CD4-positive, CD25-positive, alpha-beta regulatory T cell (primary cell): ENCODE results near the gene IRF4. TPM values are rescaled to one million over a fixed set of nuclear protein-coding genes. Genes with fewer than 3 reads are reported as not detected.

Experiments
- ATAC-seq, 2 donors: fragments of 150-1000 bp; cut with Tn5 transposase; one replicate each; pipeline ENCODE4 v1.10.0; 2021; ENCODE audit warnings: low read depth in 2 of 2, moderate number of reproducible peaks in 2 of 2, moderate library complexity in 1 of 2
- DNase-seq, 3 donors: peaks; one replicate each; pipeline versions ENCODE4 v3.0.0 to v3.0.0-alpha.2; 2012 to 2022; ENCODE audit warnings: mixed read lengths in 1 of 3
- H3K27ac ChIP-seq: one replicate; pipeline ENCODE4 v1.7.0; 2013; ENCODE audit warnings: mild to moderate bottlenecking, low read length; ENCODE audit not compliant: insufficient read depth, poor library complexity, severe bottlenecking
- H3K27me3 ChIP-seq: one replicate; pipeline ENCODE4 v1.7.0; 2013; ENCODE audit warnings: low read length; ENCODE audit not compliant: control insufficient read depth, insufficient read depth
- H3K36me3 ChIP-seq: one replicate; pipeline ENCODE4 v1.7.0; 2013; ENCODE audit warnings: mild to moderate bottlenecking, low read length, moderate library complexity; ENCODE audit not compliant: control insufficient read depth, insufficient read depth
- H3K4me1 ChIP-seq: 2 replicates; pipeline ENCODE4 v1.7.0; 2013; ENCODE audit warnings: mild to moderate bottlenecking, low read length; ENCODE audit not compliant: insufficient read depth, control insufficient read depth, poor library complexity, severe bottlenecking
- H3K4me3 ChIP-seq: one replicate; pipeline ENCODE4 v1.7.0; 2013; ENCODE audit warnings: low read depth, mild to moderate bottlenecking, low read length, moderate library complexity
- H3K9me3 ChIP-seq, 2 experiments: 1 replicate in 1 of 2; 2 replicates in 1 of 2; pipeline ENCODE4 v1.7.0; 2013; ENCODE audit warnings: low read length in 2 of 2, mild to moderate bottlenecking in 1 of 2, moderate library complexity in 1 of 2; ENCODE audit not compliant: control insufficient read depth in 2 of 2
- H3K27ac Mint-ChIP-seq, 3 donors: one replicate each; pipeline ENCODE4 v1.8.0; 2020 to 2022; ENCODE audit warnings: mild to moderate bottlenecking in 3 of 3, mixed read lengths in 3 of 3, moderate library complexity in 2 of 3
- H3K27me3 Mint-ChIP-seq: one replicate; pipeline ENCODE4 v1.8.0; 2022; ENCODE audit warnings: mild to moderate bottlenecking, mixed read lengths
- H3K36me3 Mint-ChIP-seq: one replicate; pipeline ENCODE4 v1.8.0; 2020; ENCODE audit warnings: mixed read lengths
- H3K4me1 Mint-ChIP-seq, 4 donors: one replicate each; pipeline ENCODE4 v1.8.0; 2020 to 2022; ENCODE audit warnings: mixed read lengths in 4 of 4, mild to moderate bottlenecking in 1 of 4
- H3K4me3 Mint-ChIP-seq, 4 donors: one replicate each; pipeline ENCODE4 v1.8.0; 2020 to 2022; ENCODE audit warnings: mild to moderate bottlenecking in 4 of 4, mixed read lengths in 4 of 4, moderate library complexity in 3 of 4
- H3K9me3 Mint-ChIP-seq, 7 donors: one replicate each; pipeline ENCODE4 v1.8.0; 2020 to 2022; ENCODE audit warnings: mixed read lengths in 7 of 7, mild to moderate bottlenecking in 3 of 7, moderate library complexity in 2 of 7
- polyA plus RNA-seq, 4 donors: library from polyadenylated mRNA; unstranded; fragments of 300-500 nt; fragmentation: Illumina TruSeq; gene quantifications; one replicate each; pipeline ENCODE4 v1.2.3, GENCODE V29; 2021
- total RNA-seq: library from RNA; stranded (reverse); gene quantifications from one replicate; pipeline ENCODE4 v1.2.3, GENCODE V29; 2022

IRF4 gene
- total and polyA plus RNA-seq, 5 donors from 2014 or later: 9.0 to 71.3 (median 12.2) TPM

DNA sequence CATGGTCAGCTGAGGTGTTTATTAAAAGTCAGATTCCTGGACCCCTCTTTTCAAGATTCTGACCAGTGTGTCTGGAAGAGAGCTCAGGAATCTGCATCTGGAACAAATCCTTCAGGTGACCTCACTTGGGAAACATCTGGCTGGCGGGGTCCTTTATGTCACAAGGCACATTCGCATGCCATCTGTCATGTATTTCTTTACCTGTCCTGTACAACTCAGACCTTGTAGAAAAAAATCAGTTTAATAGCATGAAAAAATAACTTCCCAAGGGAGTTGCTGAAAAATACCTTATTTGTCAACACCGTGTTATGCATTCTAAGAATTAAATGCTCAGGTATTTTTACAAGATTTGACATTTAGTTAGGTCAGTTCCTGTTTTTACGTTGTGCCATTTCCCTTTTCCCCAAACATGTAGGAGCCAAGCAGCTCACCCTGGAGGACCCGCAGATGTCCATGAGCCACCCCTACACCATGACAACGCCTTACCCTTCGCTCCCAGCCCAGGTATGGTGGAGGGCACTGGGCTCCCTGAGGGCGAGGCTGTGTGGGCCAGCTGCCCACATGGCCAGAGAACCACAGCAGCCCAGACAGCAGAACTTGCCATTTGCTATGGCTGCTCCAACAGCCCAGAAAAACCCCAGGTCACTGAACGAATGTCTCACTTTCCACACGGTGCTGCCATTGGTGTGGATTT, 4.0 kb downstream of the IRF4 start:
- no peaks in the 10 kb centered on the region for H3K9me3 ChIP-seq
- H3K27ac Mint-ChIP-seq: peak overlapping the region; percentile 51 to 86 (median 69)
- peaks cover 69% of the 10 kb centered on the region for H3K4me1 ChIP-seq
- ATAC-seq (no peak), DNase-seq (no peak)
- H3K36me3 ChIP-seq: peaks cover 39% of the 10 kb centered on the region
- H3K27me3 ChIP-seq: no peaks in the 10 kb centered on the region
- H3K27ac ChIP-seq: peak overlapping the region; percentile 41
- peak overlapping the region; percentile 85 for H3K4me3 ChIP-seq
- peaks cover 35% of the 10 kb centered on the region for H3K36me3 Mint-ChIP-seq
- H3K27me3 Mint-ChIP-seq: no peaks in the 10 kb centered on the region
- H3K4me3 Mint-ChIP-seq: peak overlapping the region; percentile 50 to 99 (median 73)
- peaks cover 34 to 68% (median 51%) of the 10 kb centered on the region in 4 donors for H3K4me1 Mint-ChIP-seq
- no peaks in the 10 kb centered on the region for H3K9me3 Mint-ChIP-seq

DNA sequence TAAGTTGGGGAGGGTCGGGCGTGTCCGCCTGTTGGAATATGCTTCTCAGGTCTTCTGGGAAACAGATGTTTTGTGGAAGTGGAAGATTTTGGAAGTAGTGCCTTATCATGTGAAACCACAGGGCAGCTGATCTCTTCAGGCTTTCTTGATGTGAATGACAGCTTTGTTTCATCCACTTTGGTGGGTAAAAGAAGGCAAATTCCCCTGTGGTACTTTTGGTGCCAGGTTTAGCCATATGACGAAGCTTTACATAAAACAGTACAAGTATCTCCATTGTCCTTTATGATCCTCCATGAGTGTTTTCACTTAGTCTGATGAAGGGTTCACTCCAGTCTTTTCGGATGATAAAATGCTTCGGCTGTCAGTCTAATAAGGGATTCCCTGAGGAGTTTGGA, 4.6 kb downstream of the IRF4 start:
- H3K27ac Mint-ChIP-seq: peak overlapping the region in 2 of 3 donors; percentile 69 to 86
- no peak overlapping the region for H3K4me3 ChIP-seq
- ATAC-seq (no peak), DNase-seq (no peak)
- H3K36me3 Mint-ChIP-seq: peaks cover 35% of the 10 kb centered on the region
- peaks cover 34 to 67% (median 48%) of the 10 kb centered on the region in 4 donors for H3K4me1 Mint-ChIP-seq
- no peaks in the 10 kb centered on the region for H3K27me3 ChIP-seq
- no peaks in the 10 kb centered on the region for H3K9me3 ChIP-seq
- H3K27me3 Mint-ChIP-seq: no peaks in the 10 kb centered on the region
- no peaks in the 10 kb centered on the region for H3K9me3 Mint-ChIP-seq
- H3K36me3 ChIP-seq: peaks cover 43% of the 10 kb centered on the region
- peaks cover 69% of the 10 kb centered on the region for H3K4me1 ChIP-seq
- no peak overlapping the region for H3K27ac ChIP-seq
- peak overlapping the region; percentile 26 to 82 (median 48) for H3K4me3 Mint-ChIP-seq

DNA sequence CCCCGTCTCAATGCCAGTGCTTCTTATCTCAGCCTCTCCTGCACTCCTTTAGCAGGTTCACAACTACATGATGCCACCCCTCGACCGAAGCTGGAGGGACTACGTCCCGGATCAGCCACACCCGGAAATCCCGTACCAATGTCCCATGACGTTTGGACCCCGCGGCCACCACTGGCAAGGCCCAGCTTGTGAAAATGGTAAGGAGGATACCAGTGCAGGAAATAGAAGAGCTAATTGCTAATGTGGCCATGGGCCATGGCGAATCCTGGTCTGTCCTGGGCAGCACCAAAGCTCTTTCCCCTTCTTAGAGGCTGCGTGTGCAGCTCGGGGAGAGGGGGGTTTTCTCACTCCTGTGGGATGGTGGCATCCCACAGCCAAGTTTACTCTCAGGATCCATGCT, 5.5 kb downstream of the IRF4 start:
- Histone ChIP-seq H3K27me3 (no peaks in the 10 kb centered on the region), H3K36me3 (peaks cover 53% of the 10 kb centered on the region), H3K27ac (peak overlapping the region; percentile 9), H3K4me3 (no peak overlapping the region), H3K4me1 (peaks cover 74% of the 10 kb centered on the region), H3K9me3 (no peaks in the 10 kb centered on the region)
- Mint-ChIP-seq H3K9me3 (no peaks in the 10 kb centered on the region), H3K4me3 (peak overlapping the region; percentile 36 to 88 (median 66)), H3K4me1 (peaks cover 34 to 76% (median 52%) of the 10 kb centered on the region in 4 donors), H3K27me3 (no peaks in the 10 kb centered on the region), H3K36me3 (peaks cover 41% of the 10 kb centered on the region), H3K27ac (peak overlapping the region; percentile 78 to 90 (median 89))
- DNase-seq: no peak
- no peak for ATAC-seq

DNA sequence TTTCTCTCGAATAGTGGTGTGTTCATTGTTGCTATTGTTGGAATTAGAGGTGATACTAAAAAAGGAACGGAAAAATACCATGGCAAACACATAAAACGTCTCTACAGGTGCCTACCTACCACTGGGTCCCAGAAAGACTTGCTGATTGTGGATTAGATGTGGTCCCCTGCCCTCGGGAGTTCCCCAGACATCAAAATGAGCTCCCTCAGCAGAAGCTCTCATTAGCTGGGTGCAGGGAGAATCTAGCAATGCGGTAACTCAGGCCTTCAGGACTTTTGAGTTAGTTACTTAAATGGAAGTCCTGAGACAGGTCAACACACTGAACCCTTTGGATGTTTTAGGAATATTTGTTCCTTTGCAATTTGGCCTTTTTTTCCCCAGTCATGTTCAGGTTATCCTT, 6.1 kb downstream of the IRF4 start:
- no peaks in the 10 kb centered on the region for H3K27me3 ChIP-seq
- no peak overlapping the region for H3K4me3 ChIP-seq
- Mint-ChIP-seq H3K36me3 (peaks cover 46% of the 10 kb centered on the region), H3K4me1 (peaks cover 34 to 81% (median 57%) of the 10 kb centered on the region in 4 donors), H3K9me3 (no peaks in the 10 kb centered on the region), H3K4me3 (peak overlapping the region; percentile 36 to 88 (median 58)), H3K27me3 (no peaks in the 10 kb centered on the region), H3K27ac (peak overlapping the region in 2 of 3 donors; percentile 89 to 90)
- peaks cover 78% of the 10 kb centered on the region for H3K4me1 ChIP-seq
- H3K27ac ChIP-seq: peak overlapping the region; percentile 77
- ATAC-seq (no peak), DNase-seq (no peak)
- H3K9me3 ChIP-seq: no peaks in the 10 kb centered on the region
- H3K36me3 ChIP-seq: peaks cover 56% of the 10 kb centered on the region

DNA sequence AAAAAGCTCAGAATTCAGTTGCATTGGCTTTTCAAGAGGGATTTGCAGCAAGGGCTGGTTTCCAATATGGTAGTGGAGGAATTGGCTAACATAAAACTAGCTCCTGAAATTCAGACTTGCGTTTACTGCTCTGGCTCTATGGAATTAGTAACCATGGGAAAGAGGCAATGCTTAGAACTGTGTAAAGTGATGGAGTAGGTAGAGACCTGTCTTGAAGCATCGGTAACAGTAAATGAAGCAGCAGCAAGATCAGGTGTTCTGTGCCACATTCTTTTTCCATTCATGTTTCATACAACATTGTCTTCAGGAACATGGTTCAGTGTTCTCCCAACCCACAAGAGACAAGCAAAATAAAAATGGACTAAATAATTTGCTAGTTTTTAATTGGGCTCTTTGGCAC, 6.5 kb downstream of the IRF4 start:
- ATAC-seq (no peak), DNase-seq (no peak)
- Mint-ChIP-seq H3K4me1 (peaks cover 34 to 86% (median 60%) of the 10 kb centered on the region in 4 donors), H3K27me3 (no peaks in the 10 kb centered on the region), H3K36me3 (peaks cover 51% of the 10 kb centered on the region), H3K27ac (peak overlapping the region in 1 of 3 donors; percentile 89), H3K4me3 (peak overlapping the region in 2 of 4 donors; percentile 16 to 88), H3K9me3 (no peaks in the 10 kb centered on the region)
- Histone ChIP-seq H3K4me1 (peaks cover 79% of the 10 kb centered on the region), H3K27ac (peak overlapping the region; percentile 77), H3K27me3 (no peaks in the 10 kb centered on the region), H3K4me3 (peak overlapping the region; percentile 15), H3K36me3 (peaks cover 57% of the 10 kb centered on the region), H3K9me3 (no peaks in the 10 kb centered on the region)

DNA sequence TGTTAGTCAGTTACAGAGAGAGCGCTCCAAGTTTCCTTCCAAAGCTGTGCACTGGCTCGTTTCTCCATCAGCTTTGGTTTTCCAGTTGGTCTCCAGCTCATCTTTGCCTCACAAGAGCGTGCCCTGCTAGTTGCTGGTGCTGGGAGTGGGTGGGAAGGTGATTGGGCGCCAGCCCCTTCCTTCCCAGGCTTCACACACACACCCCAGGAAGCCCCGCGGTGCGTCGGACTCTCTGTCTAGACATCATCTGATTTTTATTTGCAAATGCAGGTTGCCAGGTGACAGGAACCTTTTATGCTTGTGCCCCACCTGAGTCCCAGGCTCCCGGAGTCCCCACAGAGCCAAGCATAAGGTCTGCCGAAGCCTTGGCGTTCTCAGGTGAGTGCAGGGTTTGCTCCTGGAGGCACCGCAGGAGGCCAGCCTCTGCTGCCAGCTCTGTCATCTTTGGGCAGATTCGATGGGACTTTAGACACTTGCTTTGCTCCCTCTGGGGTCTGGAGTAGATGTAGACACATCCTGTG, 7.1 kb downstream of the IRF4 start:
- Mint-ChIP-seq H3K4me1 (peaks cover 36 to 90% (median 64%) of the 10 kb centered on the region in 4 donors), H3K27me3 (no peaks in the 10 kb centered on the region), H3K9me3 (no peaks in the 10 kb centered on the region), H3K4me3 (peak overlapping the region in 1 of 4 donors; percentile 88), H3K27ac (peak overlapping the region in 2 of 3 donors; percentile 52 to 89), H3K36me3 (peaks cover 54% of the 10 kb centered on the region)
- Histone ChIP-seq H3K4me1 (peaks cover 84% of the 10 kb centered on the region), H3K27ac (peak overlapping the region; percentile 77), H3K27me3 (no peaks in the 10 kb centered on the region), H3K9me3 (no peaks in the 10 kb centered on the region), H3K4me3 (peak overlapping the region; percentile 15), H3K36me3 (peaks cover 59% of the 10 kb centered on the region)
- DNase-seq (no peak), ATAC-seq (no peak)

DNA sequence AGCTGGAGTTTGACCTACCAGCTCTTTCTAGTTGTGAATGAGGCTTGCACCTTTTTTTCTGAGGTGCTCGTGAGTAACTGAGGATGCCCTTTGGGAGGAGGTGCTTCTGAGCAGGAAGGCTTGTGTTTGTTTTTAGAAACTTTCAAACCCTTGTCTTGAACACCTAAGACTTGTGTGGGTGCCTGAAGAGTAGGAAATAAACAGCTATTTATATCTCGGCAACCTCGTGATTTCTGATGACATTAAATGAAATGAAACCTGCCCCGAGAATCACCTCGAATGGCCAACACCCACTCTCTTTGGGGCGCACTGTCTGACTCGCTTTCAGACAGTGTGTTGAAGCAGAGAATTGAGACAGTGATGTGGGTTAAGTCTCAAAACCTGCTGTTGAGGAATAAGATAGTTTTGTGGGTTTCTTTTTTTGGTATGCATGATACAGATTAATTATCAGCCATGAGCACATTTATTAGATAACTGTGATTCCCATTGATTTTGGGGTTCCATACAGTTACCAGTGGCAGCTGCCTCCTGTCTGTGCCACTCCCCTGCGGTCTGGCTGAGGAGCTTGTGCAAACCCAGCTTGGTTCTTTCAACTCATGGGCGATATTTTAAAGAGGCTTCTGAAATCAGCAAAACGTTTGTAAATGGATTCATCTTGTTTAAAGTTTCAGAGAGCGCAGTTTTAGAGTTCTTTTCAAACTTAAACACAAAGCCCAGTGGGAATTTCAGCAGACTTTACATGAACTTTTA, 8.4 kb downstream of the IRF4 start:
- ATAC-seq (peak; percentile 63 to 74), DNase-seq (peak; percentile 51 to 89 (median 81))
- H3K4me3 Mint-ChIP-seq: peak overlapping the region; percentile 18 to 76 (median 70)
- H3K36me3 ChIP-seq: peaks cover 57% of the 10 kb centered on the region
- peaks cover 60% of the 10 kb centered on the region for H3K36me3 Mint-ChIP-seq
- no peaks in the 10 kb centered on the region for H3K9me3 ChIP-seq
- H3K27me3 ChIP-seq: no peaks in the 10 kb centered on the region
- H3K4me1 Mint-ChIP-seq: peaks cover 48 to 92% (median 71%) of the 10 kb centered on the region in 4 donors
- peak overlapping the region; percentile 77 for H3K27ac ChIP-seq
- H3K9me3 Mint-ChIP-seq: no peaks in the 10 kb centered on the region
- peaks cover 85% of the 10 kb centered on the region for H3K4me1 ChIP-seq
- H3K27ac Mint-ChIP-seq: peak overlapping the region; percentile 40 to 91 (median 89)
- no peaks in the 10 kb centered on the region for H3K27me3 Mint-ChIP-seq
- H3K4me3 ChIP-seq: peak overlapping the region; percentile 49
